Measurements from ENCODE around the gene RALGAPA1.
"Not testable (repeated sequence)": the region's sequence is repeated elsewhere in the genome, so short reads cannot be mapped to it uniquely, and the experiment has no call there.

Gene RALGAPA1

GRCh38 chr14:35626947-35627346 lies 182.1 kb downstream of the RALGAPA1 start:
- DNase-seq (ENCODE audit: low read depth) = not testable (repeated sequence)

- not testable (repeated sequence) for DNase-seq (ENCODE audit: low read depth)
These were observed 187.1 kb downstream of the RALGAPA1 start for GRCh38 chr14:35621996-35622395.

GRCh38 chr14:35619998-35620397 lies 189.1 kb downstream of the RALGAPA1 start:
- not testable (repeated sequence) for DNase-seq (ENCODE audit: low read depth)

GRCh38 chr14:35619461-35619860 lies 189.6 kb downstream of the RALGAPA1 start:
- DNase-seq (ENCODE audit: low read depth) = not testable (repeated sequence)

GRCh38 chr14:35617500-35617899 lies 191.6 kb downstream of the RALGAPA1 start:
- DNase-seq (ENCODE audit: low read depth) = no peak

- DNase-seq (ENCODE audit: low read depth) = no peak
These were observed 201.7 kb downstream of the RALGAPA1 start for GRCh38 chr14:35607380-35607779.

- DNase-seq (ENCODE audit: low read depth) = no peak
These were observed 208.8 kb downstream of the RALGAPA1 start for GRCh38 chr14:35600253-35600652.

GRCh38 chr14:35594616-35595015 lies 214.5 kb downstream of the RALGAPA1 start:
- no peak for DNase-seq (ENCODE audit: low read depth)

- not testable (repeated sequence) for DNase-seq (ENCODE audit: low read depth)
These were observed 221.7 kb downstream of the RALGAPA1 start for GRCh38 chr14:35587373-35587772.

GRCh38 chr14:35578639-35579038 lies 230.5 kb downstream of the RALGAPA1 start:
- no peak for DNase-seq (ENCODE audit: low read depth)

- DNase-seq (ENCODE audit: low read depth) = no peak
These were observed 231.0 kb downstream of the RALGAPA1 start for GRCh38 chr14:35578135-35578534.

GRCh38 chr14:35576856-35577255 lies 232.2 kb downstream of the RALGAPA1 start:
- DNase-seq (ENCODE audit: low read depth) = no peak

- DNase-seq (ENCODE audit: low read depth) = no peak
These were observed 232.8 kb downstream of the RALGAPA1 start for GRCh38 chr14:35576260-35576659.

- DNase-seq (ENCODE audit: low read depth) = no peak
These were observed 235.2 kb downstream of the RALGAPA1 start for GRCh38 chr14:35573911-35574310.

- no peak for DNase-seq (ENCODE audit: low read depth)
These were observed 237.5 kb downstream of the RALGAPA1 start for GRCh38 chr14:35571598-35571997.

- no peak for DNase-seq (ENCODE audit: low read depth)
These were observed 243.1 kb downstream of the RALGAPA1 start for GRCh38 chr14:35565871-35566464.

GRCh38 chr14:35558680-35559079 lies 250.4 kb downstream of the RALGAPA1 start:
- no peak for DNase-seq (ENCODE audit: low read depth)

GRCh38 chr14:35557221-35557747 lies 251.8 kb downstream of the RALGAPA1 start:
- DNase-seq (ENCODE audit: low read depth) = no peak

GRCh38 chr14:35556548-35556947 lies 252.5 kb downstream of the RALGAPA1 start:
- no peak for DNase-seq (ENCODE audit: low read depth)

- DNase-seq (ENCODE audit: low read depth) = no peak
These were observed 255.3 kb downstream of the RALGAPA1 start for GRCh38 chr14:35553808-35554207.

- no peak for DNase-seq (ENCODE audit: low read depth)
These were observed 258.0 kb downstream of the RALGAPA1 start for GRCh38 chr14:35551081-35551480.

- no peak for DNase-seq (ENCODE audit: low read depth)
These were observed 259.5 kb downstream of the RALGAPA1 start for GRCh38 chr14:35549551-35549950.

- no peak for DNase-seq (ENCODE audit: low read depth)
These were observed 266.1 kb downstream of the RALGAPA1 start for GRCh38 chr14:35543006-35543405.

GRCh38 chr14:35539969-35540368 lies 269.1 kb downstream of the RALGAPA1 start:
- no peak for DNase-seq (ENCODE audit: low read depth)
